ENCODE results near the gene TSHZ3.

The TSHZ3 gene

DNA sequence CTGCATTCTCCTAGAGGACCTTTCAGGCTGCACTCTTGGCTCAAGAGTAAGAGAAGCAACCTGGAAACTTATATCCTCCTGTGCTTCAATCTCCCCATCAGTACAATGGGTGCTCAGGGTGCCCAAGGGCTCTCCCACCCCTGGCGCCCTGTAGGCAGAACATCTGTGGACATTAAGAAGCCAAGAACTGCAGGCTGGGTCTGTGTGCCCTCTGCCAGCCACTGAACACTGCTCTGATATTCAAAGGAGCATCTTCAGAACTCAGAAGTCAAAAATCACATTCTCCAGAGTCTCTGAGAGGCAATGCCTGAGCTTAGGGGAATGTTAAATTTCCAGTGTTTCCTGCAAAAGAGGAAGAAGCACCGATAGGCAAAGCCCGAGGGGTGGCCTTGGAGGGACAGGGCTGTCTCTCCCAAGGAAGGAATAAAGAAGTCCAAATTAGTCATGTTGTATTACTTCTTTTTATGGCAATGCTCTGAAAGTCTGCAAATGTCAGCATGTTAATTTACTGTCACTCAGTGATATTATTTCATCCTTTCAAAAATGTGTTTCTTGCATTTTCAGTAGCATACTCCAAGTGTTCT is 88.1 kb downstream of the TSHZ3 start:
- DNase-seq (ENCODE audit: low read depth) = no peak

DNA sequence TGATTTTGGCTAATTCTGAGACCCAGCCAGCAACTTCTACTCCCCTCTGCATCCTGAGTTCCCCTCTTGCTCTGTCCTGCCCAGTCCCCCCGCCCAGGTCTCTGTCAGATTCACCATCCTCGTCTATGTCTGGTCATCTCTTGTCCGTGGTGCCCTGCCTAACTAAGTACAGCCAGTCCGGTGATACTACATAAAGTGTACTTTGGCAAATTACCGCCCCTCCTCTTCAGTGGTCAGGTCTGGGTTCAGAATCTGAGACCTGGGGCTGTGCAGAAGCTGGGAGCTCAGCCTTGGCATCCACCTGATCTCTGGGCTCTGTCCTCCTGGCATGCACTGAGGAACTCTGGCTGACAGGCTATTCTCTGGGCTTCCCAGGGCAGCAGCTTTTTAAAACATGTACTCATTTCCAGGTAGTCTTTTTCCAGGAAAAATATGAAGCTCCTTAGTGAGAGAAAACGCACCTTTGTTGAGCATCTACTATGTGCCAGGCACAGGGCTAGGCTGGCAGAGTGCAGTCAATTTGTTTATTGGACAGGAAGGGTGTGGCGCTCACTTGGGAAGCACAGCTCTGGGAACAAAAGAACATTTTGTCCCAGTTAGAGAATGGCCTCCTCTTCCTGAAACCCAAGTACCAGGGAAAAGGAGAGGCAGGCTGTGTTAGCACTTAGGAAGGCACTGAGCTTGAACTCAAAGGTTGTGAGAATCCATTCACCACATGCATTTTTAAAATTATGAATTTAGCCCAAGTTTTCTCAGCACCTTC is 88.9 kb downstream of the TSHZ3 start:
- DNase-seq (ENCODE audit: low read depth) = no peak

DNA sequence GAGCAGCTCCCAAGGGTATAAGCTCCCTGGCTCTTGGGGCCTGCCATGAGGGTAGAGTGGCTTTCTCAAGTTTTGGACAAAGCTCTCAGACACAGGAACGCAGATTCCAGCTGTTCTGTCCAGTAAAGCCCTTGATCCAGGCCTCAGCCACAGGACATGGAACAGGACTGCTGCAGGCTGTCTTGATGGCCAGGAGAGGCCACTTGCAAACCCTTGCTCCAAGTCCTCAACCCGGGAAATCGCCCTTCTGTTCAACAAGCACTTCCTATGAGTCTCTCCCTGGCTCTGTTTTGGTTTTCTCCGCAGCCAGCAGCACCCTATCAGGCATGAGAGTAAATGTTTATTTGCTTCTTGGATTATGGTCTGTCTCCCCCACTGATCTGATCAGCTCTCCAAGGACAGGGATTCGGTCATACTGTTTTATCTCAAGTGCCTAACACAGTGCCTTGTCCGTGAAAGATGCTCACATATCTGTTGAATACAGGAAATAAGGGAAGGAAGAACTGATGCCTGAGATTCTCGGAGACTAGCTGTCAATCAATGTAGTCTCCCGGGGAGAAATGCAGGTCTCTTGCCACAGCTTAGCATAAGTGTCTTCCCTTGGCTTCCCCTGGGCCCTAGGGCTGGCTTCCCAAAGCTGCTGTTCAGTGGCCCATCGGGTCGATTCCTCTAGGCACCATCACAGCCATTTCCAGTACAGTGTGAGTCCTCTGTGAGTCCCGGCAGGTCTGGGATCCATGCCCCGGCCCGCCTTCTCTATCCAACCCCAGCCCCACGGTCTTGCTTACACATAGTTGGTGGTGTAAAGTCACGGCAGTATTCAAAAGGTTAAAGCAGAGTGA is 90.8 kb downstream of the TSHZ3 start:
- DNase-seq (ENCODE audit: low read depth) = no peak

DNA sequence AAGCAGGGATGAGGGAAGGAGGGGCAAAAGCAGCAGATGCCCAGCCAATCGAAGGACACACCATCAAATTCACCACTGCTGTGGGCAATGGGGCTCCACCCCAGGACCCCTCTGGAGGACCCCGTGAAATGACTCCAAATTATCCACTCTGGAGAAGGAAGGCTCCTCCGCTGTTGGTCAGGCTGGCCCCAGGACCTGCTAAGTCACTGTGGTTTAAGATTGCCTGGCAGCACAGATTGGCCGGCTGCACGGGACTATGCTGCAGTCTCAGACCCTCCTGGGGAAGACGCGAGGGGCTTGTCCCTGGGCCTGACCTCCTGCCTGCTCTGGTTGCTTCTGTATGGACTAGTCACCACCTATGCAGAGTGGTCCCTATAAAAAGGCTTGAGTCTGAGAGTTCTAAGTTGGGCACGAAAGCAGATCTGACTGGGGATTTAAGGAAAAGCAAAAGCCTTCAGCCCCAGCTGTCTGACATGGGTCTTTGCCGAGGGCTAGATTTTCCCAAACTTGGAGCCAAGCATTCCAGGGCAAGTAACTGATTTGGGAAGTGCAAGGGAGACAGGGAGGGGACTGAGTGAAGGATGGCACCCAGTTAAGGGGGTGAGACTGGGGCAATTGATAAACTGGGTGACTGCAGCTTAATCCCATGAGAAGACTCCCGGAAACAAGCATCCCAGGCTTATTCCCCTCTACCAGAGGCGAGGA is 91.7 kb downstream of the TSHZ3 start:
- no peak for DNase-seq (ENCODE audit: low read depth)

DNA sequence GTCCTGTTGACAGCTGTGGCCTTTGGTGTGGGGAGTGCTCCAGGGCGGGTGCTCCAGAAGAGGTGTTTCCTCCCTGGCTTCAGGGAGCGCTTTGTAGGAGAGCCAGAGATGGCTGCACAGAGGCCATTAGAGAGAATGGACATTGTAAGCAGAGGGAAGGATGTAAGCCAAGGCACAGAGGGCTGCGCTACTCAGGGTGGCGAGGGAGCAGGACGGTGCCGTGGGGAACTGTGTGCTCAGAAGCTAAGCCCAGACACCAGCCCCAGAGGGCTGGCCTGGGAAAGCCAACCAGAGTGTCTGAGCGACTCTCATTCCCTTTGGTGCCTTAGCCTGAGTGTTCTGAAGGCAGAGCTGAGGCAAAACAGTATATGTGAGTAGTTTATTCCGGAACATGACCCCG is 92.2 kb downstream of the TSHZ3 start:
- no peak for DNase-seq (ENCODE audit: low read depth)

DNA sequence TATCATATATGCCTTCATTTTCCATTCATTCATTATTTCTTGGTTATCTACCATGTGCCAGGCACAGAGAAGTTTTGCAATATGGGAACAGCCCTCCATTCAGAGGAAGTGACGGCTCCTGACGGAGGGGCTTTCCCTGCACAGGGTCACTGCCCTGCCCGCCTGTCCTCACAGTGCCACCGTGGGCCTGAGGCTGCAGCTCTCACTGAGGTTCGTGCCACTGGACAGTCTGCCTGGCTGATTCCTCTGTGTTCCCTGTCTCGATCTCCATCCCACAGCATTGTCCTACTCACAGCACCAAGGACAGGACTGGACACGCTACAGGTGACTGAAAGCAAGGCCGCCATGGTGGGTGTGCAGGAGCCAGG is 92.7 kb downstream of the TSHZ3 start:
- no peak for DNase-seq (ENCODE audit: low read depth)

DNA sequence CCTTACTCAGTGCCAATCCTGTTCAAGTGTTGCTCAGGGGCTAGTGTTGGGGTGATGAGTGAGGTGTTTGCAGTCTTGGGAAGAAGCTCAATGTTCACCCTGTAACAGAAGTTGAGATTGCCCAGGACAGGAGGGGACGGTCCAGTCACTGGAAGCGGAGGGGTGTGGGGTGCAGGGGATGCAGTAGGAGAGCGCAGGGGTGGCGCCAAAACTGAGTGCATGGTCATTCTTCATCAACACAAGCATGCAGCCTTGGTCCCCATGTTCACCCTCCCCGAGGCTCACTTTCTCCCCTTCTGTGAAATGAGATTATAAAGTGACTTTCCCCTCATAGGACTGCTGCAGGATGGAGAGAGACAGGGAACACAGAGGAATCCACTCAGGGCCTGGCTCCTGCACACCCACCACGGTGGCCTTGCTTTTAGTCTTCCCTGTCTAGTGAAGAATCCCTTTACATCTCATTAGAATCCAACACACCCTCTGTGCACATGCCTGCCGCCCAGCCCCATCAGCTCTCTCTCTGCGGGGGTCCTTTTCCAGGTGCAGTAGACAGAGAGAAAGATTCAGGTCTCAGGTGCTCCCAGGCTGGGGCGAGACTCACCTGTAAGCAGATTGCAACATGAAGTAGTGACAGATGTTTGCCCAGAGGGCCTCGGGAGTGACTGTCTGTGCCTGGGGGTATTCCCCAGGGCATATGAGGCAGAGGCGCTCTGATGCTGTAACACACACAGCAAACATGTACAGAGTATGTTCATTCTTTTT is 93.2 kb downstream of the TSHZ3 start:
- DNase-seq (ENCODE audit: low read depth) = no peak

DNA sequence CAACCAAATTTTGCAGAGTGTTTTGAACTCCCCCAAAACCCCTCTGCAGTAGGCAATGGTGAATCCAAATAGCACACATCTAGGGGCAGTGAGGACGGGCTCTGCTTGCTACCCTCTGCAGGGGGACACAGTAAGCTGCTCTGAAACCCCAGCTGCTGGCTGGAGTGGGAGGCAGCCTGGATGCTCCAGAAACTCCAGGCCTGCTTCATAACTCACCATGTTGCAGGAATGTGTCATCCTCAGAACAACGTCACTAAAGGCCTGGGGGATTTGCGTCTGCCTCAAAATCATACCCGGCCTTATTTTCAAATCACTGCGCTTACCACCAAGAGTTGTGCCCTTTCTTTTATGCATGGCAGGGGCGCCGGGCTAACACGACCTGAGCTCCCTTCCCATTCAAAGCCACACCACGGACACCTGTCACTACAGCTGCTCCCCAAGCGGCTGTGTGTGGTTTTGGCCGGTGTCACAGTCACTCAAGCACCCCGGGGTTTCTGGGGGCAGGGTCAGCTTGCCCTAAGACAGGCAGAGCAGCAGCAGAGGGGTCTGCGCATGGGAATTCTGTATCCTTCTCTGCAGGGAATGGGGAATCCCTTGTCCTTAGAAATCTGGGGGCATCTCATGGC is 93.9 kb downstream of the TSHZ3 start:
- DNase-seq (ENCODE audit: low read depth) = no peak

DNA sequence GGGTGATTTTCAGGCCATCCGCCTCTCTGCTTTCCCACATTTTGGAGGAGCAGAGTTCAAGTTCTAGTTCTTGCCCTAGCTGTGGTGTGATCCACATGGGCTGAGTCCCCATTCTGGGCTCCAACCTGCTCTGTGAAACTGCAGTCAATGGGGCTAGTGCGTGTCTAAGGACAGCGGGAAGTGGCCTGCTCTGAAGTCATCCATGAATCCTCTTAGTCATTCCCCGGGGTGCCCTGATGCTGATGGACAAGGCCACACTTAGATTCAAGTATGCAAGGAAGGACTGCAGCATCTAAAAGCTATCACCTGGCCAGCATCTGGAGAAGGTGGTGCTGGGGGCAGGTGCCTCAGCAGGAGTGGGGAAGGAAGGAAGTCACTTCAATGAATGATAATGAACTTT is 94.6 kb downstream of the TSHZ3 start:
- DNase-seq (ENCODE audit: low read depth) = no peak

DNA sequence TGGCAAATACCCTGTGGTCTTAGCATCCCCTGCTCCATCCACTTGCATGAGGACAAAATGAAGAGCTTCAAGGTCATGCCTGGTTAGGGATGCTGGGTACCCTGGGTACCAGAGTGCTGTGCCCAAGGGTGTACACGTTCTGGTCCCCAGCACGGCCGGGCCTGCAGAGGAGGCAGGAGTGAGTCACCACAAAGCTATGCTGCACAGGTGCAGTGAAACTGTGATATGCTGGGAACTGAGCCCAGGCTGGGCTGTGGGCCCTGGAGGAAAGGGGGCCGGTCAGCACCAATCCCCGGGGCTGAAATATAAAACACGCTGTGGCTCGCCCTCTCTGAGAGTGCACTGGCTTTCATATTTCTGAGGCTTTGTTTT is 95.1 kb downstream of the TSHZ3 start:
- no peak for DNase-seq (ENCODE audit: low read depth)

DNA sequence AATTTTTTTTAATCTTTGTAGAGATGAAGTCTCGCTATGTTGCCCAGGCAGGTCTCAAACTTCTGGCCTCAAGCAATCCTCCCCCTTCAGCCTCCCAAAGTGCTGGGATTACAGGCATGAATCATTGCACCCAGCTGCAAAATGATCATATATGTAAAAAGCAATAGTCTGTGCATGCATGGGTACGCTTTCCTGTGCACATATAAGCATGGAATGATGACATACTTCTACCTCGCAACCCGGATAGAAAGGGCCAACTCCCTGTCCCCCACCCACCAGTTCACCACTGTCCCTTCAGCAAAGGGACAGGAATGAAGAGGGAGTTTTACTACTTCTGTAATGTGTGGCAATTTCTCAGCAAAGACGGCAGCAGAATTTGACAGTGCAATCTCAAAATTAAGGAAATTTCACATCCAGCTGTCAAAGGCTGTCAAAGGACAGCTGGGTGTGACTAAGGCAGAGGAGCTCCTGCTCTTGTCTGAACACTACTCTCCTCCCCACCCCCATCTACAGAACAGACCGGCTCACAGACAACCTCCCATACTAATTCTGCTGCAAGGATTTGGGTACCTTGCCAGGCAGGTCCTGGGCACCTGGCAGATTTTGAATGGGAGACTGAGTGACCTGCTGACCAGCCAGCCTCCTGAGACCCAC is 95.6 kb downstream of the TSHZ3 start:
- no peak for DNase-seq (ENCODE audit: low read depth)

DNA sequence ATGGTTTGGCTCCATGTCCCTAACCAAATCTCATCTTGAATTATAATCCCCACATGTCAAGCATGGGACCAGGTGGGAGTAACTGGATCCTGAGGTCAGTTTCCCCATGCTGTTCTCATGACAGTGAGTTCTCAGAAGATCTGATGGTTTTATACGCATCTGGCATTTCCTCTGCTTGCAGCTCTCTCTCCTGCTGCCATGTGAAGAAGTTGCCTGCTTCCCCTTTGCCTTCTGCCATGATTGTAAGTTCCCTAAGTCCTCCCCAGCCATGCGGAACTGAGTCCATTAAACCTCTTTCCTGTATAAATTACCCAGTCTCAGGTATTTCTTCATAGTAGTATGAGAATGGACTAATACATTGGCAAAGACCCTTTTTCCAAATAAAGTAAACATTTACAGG is 96.8 kb downstream of the TSHZ3 start:
- DNase-seq (ENCODE audit: low read depth) = no peak

DNA sequence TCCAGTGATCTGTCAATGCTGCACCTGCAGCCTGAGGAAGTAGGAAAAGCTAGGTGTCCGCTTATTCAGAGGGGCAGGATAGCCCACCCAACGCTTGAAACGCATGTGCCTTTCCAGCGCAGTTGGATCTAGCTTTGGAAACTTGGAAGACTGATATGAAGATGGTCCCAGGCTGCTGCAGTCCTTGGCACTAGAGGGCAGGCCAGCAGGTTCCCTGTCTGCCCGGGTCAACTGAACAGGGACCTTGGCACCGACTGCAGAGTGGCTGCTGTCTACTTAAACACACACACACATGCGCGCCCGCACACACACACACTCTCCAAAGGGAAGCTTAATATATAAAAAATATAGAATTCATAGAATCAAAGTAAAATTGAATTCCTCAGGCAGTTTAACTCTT is 100.0 kb downstream of the TSHZ3 start:
- DNase-seq (ENCODE audit: low read depth) = no peak

DNA sequence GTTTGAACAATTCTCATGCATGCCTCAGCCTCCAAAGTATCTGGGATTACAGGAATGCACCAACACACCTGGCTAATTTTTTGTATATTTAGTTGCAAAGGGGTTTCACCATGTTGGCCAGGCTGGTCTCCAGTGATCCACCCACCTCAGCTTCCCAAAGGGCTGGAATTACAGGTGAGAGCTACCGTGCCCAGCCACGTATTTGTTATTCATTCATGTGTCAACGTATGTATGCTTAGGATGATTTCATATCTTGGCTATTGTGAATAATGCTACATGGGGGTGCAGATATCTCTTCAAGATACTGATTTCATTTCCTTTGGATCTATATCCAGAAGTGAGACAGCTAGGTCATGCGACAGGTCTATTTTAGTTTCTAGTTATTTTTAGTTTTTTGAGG is 113.4 kb downstream of the TSHZ3 start:
- no peak for DNase-seq (ENCODE audit: low read depth)

DNA sequence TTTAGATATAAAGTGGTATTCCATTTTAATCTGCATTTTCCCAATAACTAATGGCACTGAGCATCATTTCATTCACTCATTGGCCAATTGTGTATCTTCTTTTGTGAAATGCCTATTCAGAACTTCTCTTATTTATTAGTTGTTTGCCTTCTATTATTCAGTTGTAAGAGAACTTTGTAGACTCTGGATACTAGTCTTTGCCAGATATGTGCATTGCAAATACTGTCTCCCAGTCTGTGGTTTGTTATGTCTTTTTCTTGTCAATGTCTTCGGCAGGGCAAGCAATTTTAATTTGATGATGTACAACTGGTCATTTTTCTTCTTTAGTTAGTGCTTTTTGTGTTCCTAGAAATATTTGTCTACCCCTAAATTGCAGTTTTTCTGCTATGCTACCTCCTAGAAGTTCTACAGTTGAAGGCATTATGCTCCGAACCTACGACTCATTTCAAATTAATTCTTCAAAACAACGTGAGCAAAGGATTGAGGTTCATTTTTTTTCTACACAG is 115.9 kb downstream of the TSHZ3 start:
- DNase-seq (ENCODE audit: low read depth) = no peak

DNA sequence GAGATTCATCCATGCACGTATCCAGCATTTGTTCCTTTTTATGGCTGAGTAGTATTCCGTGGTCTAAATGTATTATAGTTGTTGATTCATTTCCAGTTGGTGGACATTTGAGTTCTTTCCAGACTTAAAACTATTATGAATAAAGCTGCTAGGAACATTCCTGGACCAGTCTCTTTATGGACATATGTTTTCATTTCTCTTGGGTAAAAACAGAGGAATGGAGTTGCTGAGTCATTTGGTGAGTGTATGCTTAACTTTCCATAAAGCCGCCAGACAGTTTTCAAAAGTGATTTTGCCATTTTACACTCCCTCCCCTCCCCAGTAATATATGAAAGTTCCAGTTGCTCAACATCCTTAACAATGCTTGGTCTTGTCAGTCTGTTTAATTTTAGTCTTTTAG is 116.4 kb downstream of the TSHZ3 start:
- no peak for DNase-seq (ENCODE audit: low read depth)

DNA sequence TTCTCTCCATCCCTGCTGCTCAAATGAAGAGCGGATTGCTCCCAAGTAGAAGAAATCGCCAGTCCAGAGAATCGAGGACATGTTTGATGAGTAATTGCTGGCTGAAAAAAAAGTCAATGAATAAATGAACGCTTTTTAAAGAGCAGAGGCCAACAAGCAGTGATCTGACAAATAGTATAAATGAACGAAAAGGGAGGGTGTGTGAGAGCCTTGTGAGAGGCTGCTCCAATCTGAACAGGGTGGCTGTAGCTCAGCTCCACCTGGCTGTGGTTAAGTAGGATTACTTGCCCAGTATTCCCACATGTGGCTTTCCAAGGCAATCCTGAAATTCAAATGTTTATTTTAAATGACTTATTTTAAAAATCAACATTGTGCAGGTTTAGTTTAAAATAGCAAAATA is 117.1 kb downstream of the TSHZ3 start:
- DNase-seq (ENCODE audit: low read depth) = no peak

DNA sequence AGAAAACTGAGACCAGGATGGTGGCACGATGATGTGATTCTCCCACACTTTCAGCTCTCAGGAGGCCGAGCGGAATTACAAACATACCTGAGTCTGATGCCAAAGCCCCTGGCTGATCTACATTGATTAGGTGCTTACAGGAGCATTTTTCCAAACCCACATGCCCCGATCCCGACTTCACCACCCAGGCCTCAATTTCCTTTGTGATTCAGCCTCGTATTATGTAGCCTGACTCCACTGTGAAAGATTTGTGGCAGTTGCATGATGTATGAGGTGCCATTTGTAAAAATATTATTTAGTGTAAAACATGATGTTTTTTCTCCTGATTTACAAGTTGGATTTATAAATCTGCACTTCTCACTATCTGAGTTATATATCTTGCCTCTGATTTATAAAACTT is 118.0 kb downstream of the TSHZ3 start:
- no peak for DNase-seq (ENCODE audit: low read depth)

DNA sequence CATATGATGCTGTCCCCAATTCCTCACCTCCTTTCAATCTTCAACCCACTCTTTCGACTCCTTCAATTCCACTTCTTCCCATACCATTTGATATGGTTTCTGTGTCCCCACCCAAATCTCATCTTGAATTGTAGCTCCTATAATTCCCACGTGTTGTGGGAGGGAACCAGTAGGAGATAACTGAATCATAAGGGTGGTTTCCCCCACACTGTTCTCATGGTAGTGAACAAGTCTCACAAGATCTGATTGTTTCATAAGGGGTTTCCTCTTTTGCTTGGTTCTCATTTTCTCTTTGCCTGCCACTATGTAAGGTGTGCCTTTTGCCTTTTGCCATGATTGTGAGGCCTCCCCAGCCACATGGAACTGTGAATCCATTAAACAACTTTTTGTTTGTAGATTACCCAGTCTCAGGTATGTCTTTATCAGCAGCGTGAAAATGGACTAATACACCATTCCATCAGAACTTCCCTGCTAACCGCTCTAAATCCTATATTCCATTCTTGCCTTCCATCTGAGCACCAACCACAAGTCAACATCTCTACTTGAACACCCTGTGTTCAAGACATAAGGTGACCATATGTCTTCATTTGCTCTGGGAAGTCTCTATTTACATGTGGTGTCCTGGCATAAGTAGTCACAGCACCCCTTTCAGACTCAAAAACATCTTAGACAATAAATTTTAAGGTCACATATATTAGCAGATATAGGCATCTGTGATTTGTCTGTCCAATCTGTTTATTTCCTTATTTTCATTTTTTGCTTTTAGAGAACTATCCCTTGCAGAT is 122.9 kb downstream of the TSHZ3 start:
- DNase-seq (ENCODE audit: low read depth) = no peak
